Activated T-helper 2 cell treated with anti-CD3 and anti-CD28 coated beads, Interferon-gamma antibody, Interleukin-2, Interleukin-4, amounts not matched to agents 10 μg/mL and 5 μg/mL and 100 μg/mL, durations not matched to agents 14 hours and 24 hours and 36 hours (primary cell): ENCODE data around the gene PNPLA2. TPM values are rescaled to one million over a fixed set of nuclear protein-coding genes. Genes with fewer than 3 reads are reported as not detected.
A peak's percentile ranks its signal among the peaks of the same experiment; 100 is the strongest.

Experiments used
- DNase-seq: peaks from one replicate; pipeline ENCODE4 v3.0.0; 2021; ENCODE audit warnings: low spot score
- H3K27ac Mint-ChIP-seq: one replicate; pipeline ENCODE4 v1.8.0; 2021; ENCODE audit warnings: mixed read lengths
- H3K27me3 Mint-ChIP-seq: one replicate; pipeline ENCODE4 v1.8.0; 2021; ENCODE audit warnings: low read depth, mixed read lengths
- H3K36me3 Mint-ChIP-seq: one replicate; pipeline ENCODE4 v1.8.0; 2021; ENCODE audit warnings: low read depth, mixed read lengths
- H3K4me1 Mint-ChIP-seq: one replicate; pipeline ENCODE4 v1.8.0; 2021; ENCODE audit warnings: low read depth, mixed read lengths
- H3K4me3 Mint-ChIP-seq: one replicate; pipeline ENCODE4 v1.8.0; 2021; ENCODE audit warnings: low read depth, mild to moderate bottlenecking, moderate library complexity, mixed read lengths
- H3K9me3 Mint-ChIP-seq: one replicate; pipeline ENCODE4 v1.8.0; 2021; ENCODE audit warnings: mixed read lengths
- intact Hi-C: fragments of 100-400 bp; cut with micrococcal nuclease; formaldehyde crosslinking; loops from one replicate; pipeline ENCODE4 v1.15.1; 2023
- total RNA-seq: library from RNA; stranded (reverse); gene quantifications from 2 replicates; pipeline ENCODE4 v1.2.3, GENCODE V29; 2022

Gene PNPLA2
- total RNA-seq, 1 donor from 2014 or later, result 56.1 TPM

DNA sequence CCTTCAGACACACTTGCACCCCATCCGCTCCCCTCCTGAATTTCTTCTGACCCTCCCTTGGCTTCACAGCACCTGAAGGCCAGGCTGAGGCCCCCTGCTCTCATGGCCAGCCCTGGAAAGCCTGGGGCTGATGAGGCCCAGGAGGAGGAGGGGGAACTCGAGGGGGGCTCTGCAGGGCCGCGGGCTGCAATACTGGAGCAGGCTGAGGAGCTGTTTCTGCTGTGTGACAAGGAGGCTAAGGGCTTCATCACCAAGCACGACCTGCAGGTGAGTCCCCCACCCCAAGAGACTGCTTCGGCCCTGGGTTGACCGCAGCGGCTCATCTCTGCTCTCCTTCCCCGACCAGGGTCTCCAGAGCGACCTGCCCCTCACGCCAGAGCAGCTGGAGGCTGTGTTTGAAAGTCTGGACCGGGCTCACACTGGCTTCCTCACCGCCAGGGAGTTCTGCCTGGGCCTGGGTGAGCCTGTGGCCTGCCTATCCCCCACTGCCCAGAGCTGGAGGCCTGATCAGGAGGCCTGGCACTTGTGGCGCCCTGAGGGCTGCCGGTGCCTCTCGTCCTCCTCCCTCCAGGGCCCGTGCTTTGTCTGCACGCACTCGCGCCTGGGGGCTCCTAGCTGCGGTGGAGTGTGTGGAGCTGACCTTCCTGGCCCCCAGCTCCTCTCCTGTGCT, 9.9 kb downstream of the PNPLA2 start:
- Mint-ChIP-seq H3K36me3 (peaks cover 8% of the 10 kb centered on the region), H3K4me3 (peak overlapping the region; percentile 69), H3K27ac (no peak overlapping the region), H3K27me3 (peaks cover 32% of the 10 kb centered on the region), H3K9me3 (no peaks in the 10 kb centered on the region), H3K4me1 (peaks cover 12% of the 10 kb centered on the region)
- no peak for DNase-seq
- intact Hi-C loops, result no loop called here

DNA sequence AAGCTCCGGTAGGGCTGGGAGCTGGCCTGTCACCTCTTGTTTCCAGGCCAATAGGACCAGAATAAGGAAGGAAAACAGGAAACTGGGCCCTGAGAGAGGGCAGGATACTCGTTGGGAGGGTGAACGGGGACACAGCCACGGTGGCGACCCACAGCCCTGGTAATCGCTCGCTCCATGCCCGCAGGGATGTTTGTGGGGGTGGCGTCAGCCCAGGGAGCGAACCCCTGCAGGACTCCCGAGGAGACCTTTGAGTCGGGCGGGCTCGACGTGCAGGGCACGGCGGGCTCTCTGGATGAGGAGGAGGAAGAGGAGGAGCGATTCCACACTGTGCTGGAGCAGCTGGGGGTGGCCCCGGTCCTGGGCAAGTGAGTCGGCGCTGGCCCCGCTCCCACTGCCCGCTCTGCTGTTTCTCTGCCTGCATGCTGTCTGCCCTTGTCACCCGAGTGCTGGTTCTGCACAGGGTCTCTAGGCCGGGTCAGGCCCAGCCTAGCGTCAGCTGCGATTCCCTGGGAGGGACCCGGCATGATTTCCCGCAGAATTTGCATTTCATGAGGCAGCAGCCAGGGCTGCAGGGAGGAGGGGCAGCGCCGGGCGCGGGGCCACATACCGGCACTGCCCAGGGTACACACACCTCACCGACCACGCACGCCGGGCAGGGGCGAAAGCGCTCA, 10.6 kb downstream of the PNPLA2 start:
- no peak for DNase-seq
- Mint-ChIP-seq H3K36me3 (peaks cover 8% of the 10 kb centered on the region), H3K27ac (no peak overlapping the region), H3K4me3 (peak overlapping the region; percentile 21), H3K9me3 (no peaks in the 10 kb centered on the region), H3K27me3 (peaks cover 32% of the 10 kb centered on the region), H3K4me1 (peaks cover 15% of the 10 kb centered on the region)
- intact Hi-C loops, result no loop called here

DNA sequence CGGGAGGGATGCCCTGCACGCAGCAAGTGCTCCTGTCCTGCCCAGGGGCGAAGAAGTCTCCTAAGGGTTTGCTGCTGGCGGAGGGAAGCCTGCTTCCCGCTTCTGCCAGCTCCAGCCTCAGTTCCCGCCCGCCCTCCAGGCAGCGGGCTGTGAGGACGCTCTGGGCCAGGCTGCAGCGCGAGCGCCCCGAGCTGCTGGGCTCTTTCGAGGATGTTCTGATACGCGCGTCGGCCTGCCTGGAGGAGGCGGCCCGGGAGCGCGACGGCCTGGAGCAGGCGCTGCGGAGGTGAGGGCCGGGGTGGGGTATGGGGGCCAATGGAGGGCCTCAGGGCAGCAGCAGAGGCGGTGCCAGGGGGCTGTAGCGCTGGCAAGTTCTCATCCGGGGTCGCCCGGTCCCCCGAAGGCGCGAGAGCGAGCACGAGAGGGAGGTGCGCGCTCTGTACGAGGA, 11.2 kb downstream of the PNPLA2 start:
- Mint-ChIP-seq H3K9me3 (no peaks in the 10 kb centered on the region), H3K4me1 (peaks cover 15% of the 10 kb centered on the region), H3K4me3 (peak overlapping the region; percentile 30), H3K27me3 (peaks cover 32% of the 10 kb centered on the region), H3K36me3 (peaks cover 6% of the 10 kb centered on the region), H3K27ac (no peak overlapping the region)
- DNase-seq, result no peak
- intact Hi-C loops, result no loop called here

DNA sequence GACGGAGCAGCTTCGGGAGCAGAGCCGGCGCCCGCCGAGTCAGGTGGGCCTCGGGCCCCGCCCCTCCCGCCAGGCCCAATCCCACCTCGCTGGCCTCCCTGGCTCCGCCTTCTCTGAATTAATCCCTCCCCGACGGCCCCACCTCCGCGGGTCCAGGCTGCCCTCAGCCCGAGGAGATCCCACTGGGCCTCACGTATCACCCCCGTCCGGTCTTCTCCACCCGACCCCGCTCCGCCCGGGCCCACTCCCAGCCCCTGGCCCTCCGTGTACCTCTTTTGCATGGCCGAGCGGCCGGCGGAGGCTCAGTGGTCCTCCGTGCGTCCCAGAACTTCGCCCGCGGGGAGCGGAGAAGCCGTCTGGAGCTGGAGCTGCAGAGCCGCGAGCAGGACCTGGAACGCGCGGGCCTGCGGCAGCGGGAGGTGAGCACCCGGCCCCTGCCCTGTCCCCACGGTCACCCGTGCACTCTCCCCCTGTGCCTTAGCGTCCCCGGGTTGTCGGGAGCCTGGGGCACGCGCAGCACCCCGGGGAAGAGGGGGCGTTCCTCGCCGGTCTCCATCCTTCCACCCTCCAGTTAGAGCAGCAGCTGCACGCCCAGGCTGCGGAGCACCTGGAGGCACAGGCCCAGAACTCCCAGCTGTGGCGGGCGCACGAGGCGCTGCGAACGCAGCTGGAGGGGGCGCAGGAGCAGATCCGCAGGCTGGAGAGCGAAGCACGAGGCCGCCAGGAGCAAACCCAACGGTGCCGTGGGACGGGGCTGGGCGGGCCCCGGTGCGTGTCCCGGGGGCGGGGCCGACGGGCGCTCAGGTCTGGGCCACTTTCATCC, 11.8 kb downstream of the PNPLA2 start:
- intact Hi-C loops, result no loop called here

DNA sequence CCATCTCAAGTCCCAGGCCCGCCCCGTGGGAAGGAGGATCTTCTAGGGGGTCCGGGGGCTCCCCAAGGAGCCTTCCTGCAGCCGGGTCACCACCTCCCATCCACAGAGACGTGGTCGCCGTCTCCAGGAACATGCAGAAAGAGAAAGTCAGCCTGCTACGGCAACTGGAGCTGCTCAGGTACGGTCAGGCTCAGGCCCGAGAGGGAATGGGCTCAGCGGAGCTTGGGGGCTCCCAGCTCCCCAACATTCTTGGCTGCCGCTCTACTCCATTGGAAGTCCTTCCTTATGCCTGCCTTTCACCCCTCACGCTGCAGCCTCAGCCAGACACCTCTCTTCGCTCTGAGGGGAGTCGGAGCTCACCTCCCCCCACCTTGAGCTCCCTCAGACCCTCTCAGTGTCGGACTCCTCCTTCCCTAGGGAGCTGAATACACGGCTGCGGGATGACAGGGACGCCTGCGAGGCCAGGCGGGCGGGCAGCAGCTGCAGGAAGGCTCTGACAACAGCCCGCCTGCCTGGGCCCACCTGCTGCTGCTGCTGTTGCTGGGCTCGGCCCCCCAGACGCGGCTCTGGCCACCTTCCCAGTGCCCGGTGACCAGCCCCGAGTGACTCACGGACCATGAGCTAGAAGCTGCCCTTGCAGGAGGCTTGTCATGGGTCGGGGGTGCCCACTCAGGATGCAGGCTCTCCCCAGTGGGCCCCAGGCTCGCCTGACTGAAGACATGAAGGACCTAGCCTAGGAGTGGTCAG, 12.6 kb downstream of the PNPLA2 start:
- Mint-ChIP-seq H3K9me3 (no peaks in the 10 kb centered on the region), H3K27ac (no peak overlapping the region), H3K27me3 (peaks cover 32% of the 10 kb centered on the region), H3K4me1 (peaks cover 15% of the 10 kb centered on the region), H3K36me3 (no peaks in the 10 kb centered on the region), H3K4me3 (peak overlapping the region; percentile 55)
- no peak for DNase-seq
- intact Hi-C loops, result no loop called here

More for the DNA sequence above, 11.8 kb downstream of the PNPLA2 start:
- Mint-ChIP-seq H3K27me3 (peaks cover 32% of the 10 kb centered on the region), H3K9me3 (no peaks in the 10 kb centered on the region), H3K36me3 (no peaks in the 10 kb centered on the region), H3K4me1 (peaks cover 15% of the 10 kb centered on the region), H3K27ac (no peak overlapping the region), H3K4me3 (peak overlapping the region; percentile 54)
- peak; percentile 32 for DNase-seq

DNA sequence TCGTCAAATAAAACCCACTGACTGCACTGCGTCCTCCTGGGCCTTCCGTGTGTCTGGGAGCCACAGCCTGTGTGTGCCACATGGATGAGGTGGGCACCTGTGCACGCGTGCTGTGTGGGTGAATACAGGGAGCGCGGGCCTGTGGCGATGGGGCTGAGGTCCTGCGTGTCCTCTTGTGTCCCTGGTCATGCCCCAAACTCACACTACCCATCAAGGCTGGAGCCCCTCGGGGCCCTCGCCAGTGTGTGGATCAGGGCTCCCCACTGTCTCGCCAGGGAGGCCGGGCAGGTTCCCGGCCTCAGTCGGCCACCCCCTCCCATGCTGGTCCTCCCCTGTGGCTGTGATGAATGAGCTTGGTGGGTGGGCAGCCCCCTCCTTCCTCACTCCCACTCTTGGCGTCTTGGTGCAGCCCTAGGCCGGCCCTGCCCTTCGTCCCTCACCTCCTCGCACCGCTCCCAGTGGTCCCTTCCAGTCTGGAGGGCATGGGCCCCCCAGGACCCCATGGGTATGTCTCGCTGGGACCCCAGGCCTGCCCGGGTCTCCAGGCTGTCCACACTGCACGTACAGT, 13.3 kb downstream of the PNPLA2 start:
- Mint-ChIP-seq H3K4me3 (peak overlapping the region; percentile 55), H3K9me3 (no peaks in the 10 kb centered on the region), H3K27me3 (peaks cover 32% of the 10 kb centered on the region), H3K4me1 (peaks cover 15% of the 10 kb centered on the region), H3K27ac (no peak overlapping the region), H3K36me3 (no peaks in the 10 kb centered on the region)
- DNase-seq, result no peak
- intact Hi-C loops, result no loop called here

DNA sequence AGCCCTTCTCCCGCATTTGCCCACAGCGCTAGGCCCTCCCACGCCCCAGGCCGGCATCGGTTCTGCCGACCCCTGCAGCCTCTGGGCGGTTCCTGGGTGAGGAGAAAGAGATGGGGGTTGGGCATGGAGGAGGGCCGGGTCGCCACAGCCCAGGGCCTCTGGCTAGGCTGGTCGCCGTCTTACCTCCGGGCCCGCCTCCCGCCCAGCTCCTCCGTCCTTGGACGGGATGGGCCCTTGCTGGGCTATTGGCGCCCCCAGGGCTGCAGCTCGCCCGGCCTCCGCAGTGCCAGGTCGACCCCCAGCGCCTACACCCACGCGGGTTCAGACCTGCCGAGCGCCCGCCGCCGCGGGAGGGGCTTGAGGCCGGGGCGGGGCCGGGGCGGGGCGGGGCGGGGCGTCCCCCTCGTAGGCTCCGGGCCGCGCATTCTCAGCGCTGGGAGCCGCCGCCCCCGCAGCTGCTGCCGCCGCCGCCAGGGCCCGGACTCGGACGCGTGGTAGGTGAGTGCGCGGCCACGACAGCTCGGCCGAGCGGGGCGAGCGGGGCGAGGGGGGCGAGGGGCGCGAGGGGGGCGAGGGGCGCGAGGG, 13.9 kb downstream of the PNPLA2 start, which contains the start of gene CD151:
Gene CD151, plus strand, starts transcription at position 424 of the 585 bp plus-strand sequence. CDS start 3,118 bp downstream, outside the sequence.
- DNase-seq, result no peak
- Mint-ChIP-seq H3K36me3 (peaks cover 4% of the 10 kb centered on the region), H3K9me3 (no peaks in the 10 kb centered on the region), H3K27me3 (peaks cover 30% of the 10 kb centered on the region), H3K4me1 (peaks cover 13% of the 10 kb centered on the region), H3K4me3 (peak within 1 kb of the TSS; percentile 68), H3K27ac (no peak within 1 kb of the TSS)
- intact Hi-C loops, result loop anchor here (1.0 kb wide), 1 partner anchor 10 kb away; the partner anchor contains the start of genes POLR2L and TSPAN4

DNA sequence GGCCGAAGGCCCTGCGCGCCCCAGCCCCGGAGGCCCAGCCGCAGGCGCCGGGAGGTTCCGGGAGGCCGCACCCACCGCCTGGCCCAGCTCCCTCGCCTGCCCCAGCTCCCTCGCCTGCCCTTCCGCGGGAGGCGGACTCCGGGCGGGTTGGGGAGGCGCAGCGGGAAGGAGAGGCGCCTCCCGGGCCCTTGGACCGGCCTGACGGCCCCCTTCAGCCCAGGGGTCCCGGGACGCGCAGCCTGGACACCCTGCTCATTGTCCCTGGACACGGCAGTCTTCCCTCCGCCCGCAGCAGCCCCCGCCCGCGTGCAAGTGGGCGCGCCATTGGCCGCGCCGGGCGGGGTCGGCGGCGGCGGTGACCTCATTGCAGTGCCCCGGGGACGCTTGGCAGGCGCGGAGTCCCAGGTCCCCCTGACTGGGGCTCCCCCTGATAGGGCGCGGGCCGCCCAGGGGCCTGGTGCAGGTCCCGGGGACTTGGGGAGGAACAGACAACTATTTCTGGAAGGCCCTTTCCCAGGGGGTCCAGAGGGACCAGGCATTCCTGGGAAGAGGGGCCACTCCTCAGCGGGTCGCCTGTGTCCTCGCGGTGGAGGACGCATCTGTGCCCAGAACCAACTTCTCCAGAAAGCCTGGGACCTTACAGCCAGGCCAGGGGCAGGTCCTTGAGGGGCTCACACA, 14.5 kb downstream of the PNPLA2 start:
- DNase-seq, result no peak
- intact Hi-C loops, result loop anchor here (1.0 kb wide), 1 partner anchor 9 kb away; the partner anchor contains the start of genes POLR2L and TSPAN4
- Mint-ChIP-seq H3K9me3 (no peaks in the 10 kb centered on the region), H3K27ac (no peak overlapping the region), H3K27me3 (peaks cover 24% of the 10 kb centered on the region), H3K4me1 (peaks cover 10% of the 10 kb centered on the region), H3K4me3 (peak overlapping the region; percentile 68), H3K36me3 (peaks cover 4% of the 10 kb centered on the region)

DNA sequence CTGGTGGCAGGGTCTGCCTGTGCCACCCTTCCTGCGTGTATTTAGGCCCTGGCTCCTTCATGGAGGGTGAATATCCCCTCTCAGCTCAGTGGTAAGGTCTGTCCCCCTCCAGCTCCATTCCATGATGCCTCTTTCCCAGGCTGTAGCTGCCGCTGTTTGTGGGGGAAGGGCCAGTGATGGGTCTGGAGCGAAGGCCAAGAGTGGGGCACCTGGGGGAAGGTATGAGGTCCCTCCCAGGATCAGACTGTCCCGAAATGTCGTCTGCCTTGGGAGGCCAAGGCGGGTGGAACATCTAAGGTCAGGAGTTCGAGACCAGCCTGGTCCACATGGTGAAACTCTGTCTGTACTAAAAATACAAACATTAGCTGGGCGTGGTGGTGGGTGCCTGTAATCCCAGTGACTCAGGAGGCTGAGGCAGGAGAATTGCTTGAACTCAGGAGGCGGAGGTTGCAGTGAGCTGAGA, 15.2 kb downstream of the PNPLA2 start:
- peaks cover 8% of the 10 kb centered on the region for H3K36me3 Mint-ChIP-seq
- H3K4me3 Mint-ChIP-seq, result peak overlapping the region; percentile 68
- no peak for DNase-seq
- no peak overlapping the region for H3K27ac Mint-ChIP-seq
- intact Hi-C loops, result loop anchor here (1.0 kb wide), 1 partner anchor 8 kb away; the partner anchor contains the start of genes POLR2L and TSPAN4
- H3K27me3 Mint-ChIP-seq, result peaks cover 18% of the 10 kb centered on the region
- no peaks in the 10 kb centered on the region for H3K9me3 Mint-ChIP-seq
- H3K4me1 Mint-ChIP-seq, result peaks cover 10% of the 10 kb centered on the region

DNA sequence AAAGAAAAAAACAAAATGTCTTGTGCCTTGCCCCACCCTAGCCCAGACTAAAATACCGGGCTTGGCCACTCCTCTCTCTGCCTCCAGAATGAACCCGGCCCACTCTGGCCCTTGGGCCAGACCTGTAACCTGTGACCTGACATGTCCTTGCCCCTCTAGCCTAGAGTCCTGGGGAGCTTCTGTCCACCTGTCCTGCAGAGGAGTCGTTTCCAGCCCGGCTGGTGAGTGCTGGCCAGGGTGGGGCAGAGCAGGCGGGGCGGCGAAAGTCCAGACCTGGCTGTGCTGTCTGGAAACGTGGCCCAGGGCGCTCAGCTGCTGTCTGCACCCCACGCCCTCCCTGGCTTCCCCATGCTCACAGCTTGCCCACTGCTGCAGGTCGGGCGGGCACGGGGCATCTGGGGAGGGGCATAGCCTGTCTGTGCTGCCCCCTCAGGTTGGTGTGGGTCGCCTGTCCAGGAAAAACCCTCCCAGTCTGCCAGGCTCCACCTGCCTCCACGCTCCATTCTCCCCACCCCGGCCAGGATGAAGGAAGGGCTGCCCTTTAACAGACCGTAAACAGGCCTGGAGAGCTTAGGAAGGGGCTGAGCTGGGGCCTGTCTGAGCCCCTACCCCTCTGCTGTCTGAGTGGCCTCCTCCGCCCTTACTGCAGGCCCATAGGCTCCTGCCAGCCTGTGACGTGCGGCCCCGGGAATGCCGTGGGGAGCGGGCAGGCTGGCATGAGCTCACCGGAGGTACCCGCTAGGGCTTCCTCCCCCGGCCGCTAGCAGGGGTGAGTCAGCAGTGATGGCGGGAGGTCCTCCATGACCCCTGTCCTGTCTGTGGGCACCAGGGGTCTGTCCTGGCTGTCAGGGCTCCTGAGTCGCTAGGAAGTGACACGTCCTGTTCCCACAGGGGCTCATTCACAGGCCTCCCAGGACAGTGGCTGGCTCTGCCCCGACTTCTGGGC, 15.9 kb downstream of the PNPLA2 start:
- H3K27ac Mint-ChIP-seq, result no peak overlapping the region
- peaks cover 14% of the 10 kb centered on the region for H3K36me3 Mint-ChIP-seq
- H3K9me3 Mint-ChIP-seq, result no peaks in the 10 kb centered on the region
- H3K4me3 Mint-ChIP-seq, result peak overlapping the region; percentile 68
- peaks cover 12% of the 10 kb centered on the region for H3K27me3 Mint-ChIP-seq
- intact Hi-C loops, result no loop called here
- no peak for DNase-seq
- peaks cover 6% of the 10 kb centered on the region for H3K4me1 Mint-ChIP-seq
